ENCODE data around the gene RIN3. TPM values are rescaled to one million over a fixed set of nuclear protein-coding genes. Genes with fewer than 3 reads are reported as not detected.

Gene RIN3
- total RNA-seq, 1 donor from 2014 or later: 0.22 TPM

DNA sequence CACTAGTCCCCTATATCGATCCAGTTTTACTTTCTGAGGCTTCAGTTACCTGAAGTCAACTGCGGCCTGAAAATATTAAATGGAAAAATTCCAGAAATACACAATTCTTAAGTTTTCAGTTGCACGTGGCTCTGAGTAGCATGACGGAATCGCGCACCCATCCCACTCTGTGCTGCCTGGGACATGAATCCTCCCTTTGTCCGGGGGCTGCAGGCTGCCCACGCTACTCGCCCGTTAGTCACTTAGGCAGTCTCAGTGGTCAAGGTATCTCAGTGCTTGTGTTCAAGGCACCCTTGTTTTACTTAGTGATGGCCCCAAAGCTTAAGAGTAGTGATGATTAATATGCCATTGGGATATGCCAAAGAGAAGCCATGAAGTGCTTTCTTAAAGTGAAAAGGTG, 188.2 kb downstream of the RIN3 start:
- H3K27me3 ChIP-seq: no peaks in the 10 kb centered on the region
- H3K9me3 ChIP-seq (ENCODE audit: low read depth): no peaks in the 10 kb centered on the region
- H3K27ac ChIP-seq: no peak overlapping the region
- no peaks in the 10 kb centered on the region for H3F3A ChIP-seq (ENCODE audit: low read depth)
- Mint-ChIP-seq H3K9me3 (no peaks in the 10 kb centered on the region), H3K27ac (no peak overlapping the region), H3K4me1 (no peaks in the 10 kb centered on the region), H3K4me3 (peak overlapping the region; percentile 15), H3K27me3 (ENCODE audit: insufficient read depth, low read depth) (peaks cover 2% of the 10 kb centered on the region), H3K36me3 (peaks cover 17% of the 10 kb centered on the region)
- no peak for DNase-seq (ENCODE audit: low spot score)
- H3K4me3 ChIP-seq: no peak overlapping the region
- H2AFZ ChIP-seq (replicated peaks): no peak overlapping the region
- no peak for TF ChIP-seq EZH2 (IDR thresholded peaks at IDR 0.05)
- TF ChIP-seq, protein P1, sequence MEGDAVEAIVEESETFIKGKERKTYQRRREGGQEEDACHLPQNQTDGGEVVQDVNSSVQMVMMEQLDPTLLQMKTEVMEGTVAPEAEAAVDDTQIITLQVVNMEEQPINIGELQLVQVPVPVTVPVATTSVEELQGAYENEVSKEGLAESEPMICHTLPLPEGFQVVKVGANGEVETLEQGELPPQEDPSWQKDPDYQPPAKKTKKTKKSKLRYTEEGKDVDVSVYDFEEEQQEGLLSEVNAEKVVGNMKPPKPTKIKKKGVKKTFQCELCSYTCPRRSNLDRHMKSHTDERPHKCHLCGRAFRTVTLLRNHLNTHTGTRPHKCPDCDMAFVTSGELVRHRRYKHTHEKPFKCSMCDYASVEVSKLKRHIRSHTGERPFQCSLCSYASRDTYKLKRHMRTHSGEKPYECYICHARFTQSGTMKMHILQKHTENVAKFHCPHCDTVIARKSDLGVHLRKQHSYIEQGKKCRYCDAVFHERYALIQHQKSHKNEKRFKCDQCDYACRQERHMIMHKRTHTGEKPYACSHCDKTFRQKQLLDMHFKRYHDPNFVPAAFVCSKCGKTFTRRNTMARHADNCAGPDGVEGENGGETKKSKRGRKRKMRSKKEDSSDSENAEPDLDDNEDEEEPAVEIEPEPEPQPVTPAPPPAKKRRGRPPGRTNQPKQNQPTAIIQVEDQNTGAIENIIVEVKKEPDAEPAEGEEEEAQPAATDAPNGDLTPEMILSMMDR (IDR thresholded peaks at IDR 0.05): no peak
- TF ChIP-seq EZH2phosphoT487 (IDR thresholded peaks at IDR 0.05): no peak
- H3K79me2 ChIP-seq (ENCODE audit: low read depth): no peaks in the 10 kb centered on the region
- no peak overlapping the region for H3K9ac ChIP-seq
- H3K4me2 ChIP-seq: no peak overlapping the region
- no peaks in the 10 kb centered on the region for H3K4me1 ChIP-seq
- no peaks in the 10 kb centered on the region for H4K20me1 ChIP-seq (ENCODE audit: low read depth)
- H3K36me3 ChIP-seq: no peaks in the 10 kb centered on the region

DNA sequence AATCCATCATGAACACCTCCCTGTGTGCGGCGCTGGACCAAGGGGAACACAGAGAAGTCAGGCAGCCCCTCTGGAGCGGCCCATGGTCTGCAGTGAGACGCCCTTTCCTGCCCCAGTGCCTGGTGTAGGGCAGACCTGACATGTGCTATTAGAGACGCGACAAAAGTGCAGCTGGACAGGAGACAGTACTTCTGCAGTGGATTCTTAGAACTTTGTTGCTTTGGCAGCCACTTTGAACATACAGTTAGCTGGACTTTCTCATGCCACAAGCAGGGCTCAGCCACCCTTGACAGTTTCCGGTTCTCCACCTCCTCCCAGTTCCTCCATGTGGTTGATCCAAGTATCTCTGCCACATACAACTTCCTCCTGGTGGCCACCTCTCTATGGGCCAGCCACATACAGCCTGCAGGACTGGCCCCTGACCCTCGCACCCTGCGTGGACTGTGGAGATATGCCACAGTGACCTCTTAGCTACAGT, 188.9 kb downstream of the RIN3 start:
- H3K36me3 ChIP-seq: no peaks in the 10 kb centered on the region
- no peak overlapping the region for H3K9ac ChIP-seq
- H3F3A ChIP-seq (ENCODE audit: low read depth): no peaks in the 10 kb centered on the region
- no peak overlapping the region for H3K4me3 ChIP-seq
- TF ChIP-seq EZH2 (IDR thresholded peaks at IDR 0.05): no peak
- no peak for TF ChIP-seq EZH2phosphoT487 (IDR thresholded peaks at IDR 0.05)
- TF ChIP-seq, protein P1 (IDR thresholded peaks at IDR 0.05): no peak
- no peak overlapping the region for H2AFZ ChIP-seq (replicated peaks)
- H4K20me1 ChIP-seq (ENCODE audit: low read depth): no peaks in the 10 kb centered on the region
- H3K4me1 Mint-ChIP-seq: no peaks in the 10 kb centered on the region
- H3K9me3 Mint-ChIP-seq: no peaks in the 10 kb centered on the region
- no peaks in the 10 kb centered on the region for H3K4me1 ChIP-seq
- H3K27me3 Mint-ChIP-seq (ENCODE audit: insufficient read depth, low read depth): peaks cover 2% of the 10 kb centered on the region
- H3K9me3 ChIP-seq (ENCODE audit: low read depth): no peaks in the 10 kb centered on the region
- no peak for DNase-seq (ENCODE audit: low spot score)
- peaks cover 21% of the 10 kb centered on the region for H3K36me3 Mint-ChIP-seq
- H3K4me2 ChIP-seq: no peak overlapping the region
- no peak overlapping the region for H3K27ac Mint-ChIP-seq
- H3K4me3 Mint-ChIP-seq: no peak overlapping the region
- H3K79me2 ChIP-seq (ENCODE audit: low read depth): no peaks in the 10 kb centered on the region
- no peaks in the 10 kb centered on the region for H3K27me3 ChIP-seq
- H3K27ac ChIP-seq: no peak overlapping the region

DNA sequence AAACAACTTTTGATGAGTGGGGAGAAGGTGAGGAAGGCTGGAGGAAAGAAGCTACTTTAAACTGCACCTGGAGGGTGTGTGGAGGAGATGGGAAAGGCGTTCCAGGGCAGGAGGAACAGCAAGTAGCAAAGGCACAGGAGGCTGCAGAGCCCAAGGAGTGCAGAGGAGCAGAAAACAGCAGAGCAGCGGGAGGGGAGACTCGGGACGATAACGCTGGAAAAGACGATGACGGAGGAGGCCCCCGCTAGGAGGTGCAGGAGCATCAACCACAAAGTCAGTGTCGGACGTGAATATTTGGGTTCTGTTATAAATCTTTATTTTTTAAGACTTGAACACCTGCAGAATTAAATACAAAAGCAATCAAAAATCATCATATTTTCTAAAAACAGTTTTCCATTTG, 189.9 kb downstream of the RIN3 start:
- H3K36me3 ChIP-seq: no peaks in the 10 kb centered on the region
- no peaks in the 10 kb centered on the region for H3K79me2 ChIP-seq (ENCODE audit: low read depth)
- Mint-ChIP-seq H3K27me3 (ENCODE audit: insufficient read depth, low read depth) (peaks cover 2% of the 10 kb centered on the region), H3K27ac (no peak overlapping the region), H3K4me1 (no peaks in the 10 kb centered on the region), H3K9me3 (no peaks in the 10 kb centered on the region), H3K36me3 (peaks cover 21% of the 10 kb centered on the region), H3K4me3 (no peak overlapping the region)
- no peak for DNase-seq (ENCODE audit: low spot score)
- no peaks in the 10 kb centered on the region for H3K27me3 ChIP-seq
- TF ChIP-seq EZH2phosphoT487 (IDR thresholded peaks at IDR 0.05): no peak
- TF ChIP-seq, protein P1 (IDR thresholded peaks at IDR 0.05): no peak
- TF ChIP-seq EZH2 (IDR thresholded peaks at IDR 0.05): no peak
- H4K20me1 ChIP-seq (ENCODE audit: low read depth): no peaks in the 10 kb centered on the region
- no peaks in the 10 kb centered on the region for H3K9me3 ChIP-seq (ENCODE audit: low read depth)
- no peak overlapping the region for H3K4me3 ChIP-seq
- no peak overlapping the region for H3K27ac ChIP-seq
- no peak overlapping the region for H2AFZ ChIP-seq (replicated peaks)
- no peaks in the 10 kb centered on the region for H3K4me1 ChIP-seq
- no peak overlapping the region for H3K4me2 ChIP-seq
- no peaks in the 10 kb centered on the region for H3F3A ChIP-seq (ENCODE audit: low read depth)
- no peak overlapping the region for H3K9ac ChIP-seq

Data from neural progenitor cell (in vitro differentiated cells).